IPS DF 19.7 (cell line): ENCODE measurements around the gene IGFBP4.

Experiments used
- DNase-seq: peaks from one replicate; pipeline ENCODE4 v3.0.0-alpha.2; 2013; ENCODE audit warnings: low read depth, low spot score

Gene IGFBP4

DNA sequence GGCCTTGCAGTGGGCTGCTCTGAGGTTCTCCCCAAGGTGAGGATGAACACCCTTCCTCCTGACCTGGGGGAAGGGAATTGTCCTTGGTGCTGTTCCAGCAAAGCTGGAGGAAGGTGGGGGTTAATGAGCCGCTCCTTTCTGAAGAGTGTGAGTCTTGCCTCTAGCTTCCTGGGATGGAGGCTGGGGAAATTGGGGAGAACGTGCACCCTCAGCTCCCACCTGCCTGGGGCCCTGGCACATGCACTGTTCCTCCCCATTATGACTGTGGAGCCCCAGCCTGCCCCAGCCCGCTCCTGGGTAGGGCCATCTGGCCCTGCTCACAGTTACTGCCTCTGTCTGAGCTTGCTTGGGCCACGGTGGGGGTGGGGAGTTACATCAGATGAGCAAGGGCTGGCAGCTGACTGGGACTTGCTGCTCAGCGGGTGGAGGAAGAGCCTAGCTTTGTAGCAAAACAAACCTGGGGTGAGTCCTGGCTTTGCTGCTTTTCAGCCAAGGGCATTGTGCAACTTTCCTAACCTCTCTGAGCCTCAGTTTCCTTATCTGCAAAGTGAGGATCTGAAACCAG, 47.1 kb downstream of the IGFBP4 start:
- no peak for DNase-seq

DNA sequence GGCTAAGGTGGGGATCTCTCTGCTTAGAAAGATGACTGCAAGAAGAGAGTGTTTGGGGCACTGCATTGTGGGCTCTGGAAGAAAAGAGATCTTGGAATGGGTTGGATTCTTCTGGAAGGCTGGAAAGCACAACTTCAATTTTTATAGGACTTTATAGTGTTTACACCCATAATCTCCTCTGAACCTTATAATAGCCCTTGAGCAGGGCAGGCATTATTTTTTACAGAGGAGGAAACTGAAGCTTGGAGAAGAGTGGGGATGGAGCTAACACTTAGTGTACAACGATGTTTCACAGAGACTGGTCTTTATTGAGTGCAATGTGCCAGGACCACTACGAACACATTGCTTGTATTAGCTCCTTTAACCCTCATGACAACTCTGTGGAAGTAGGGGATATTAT, 47.7 kb downstream of the IGFBP4 start:
- no peak for DNase-seq

DNA sequence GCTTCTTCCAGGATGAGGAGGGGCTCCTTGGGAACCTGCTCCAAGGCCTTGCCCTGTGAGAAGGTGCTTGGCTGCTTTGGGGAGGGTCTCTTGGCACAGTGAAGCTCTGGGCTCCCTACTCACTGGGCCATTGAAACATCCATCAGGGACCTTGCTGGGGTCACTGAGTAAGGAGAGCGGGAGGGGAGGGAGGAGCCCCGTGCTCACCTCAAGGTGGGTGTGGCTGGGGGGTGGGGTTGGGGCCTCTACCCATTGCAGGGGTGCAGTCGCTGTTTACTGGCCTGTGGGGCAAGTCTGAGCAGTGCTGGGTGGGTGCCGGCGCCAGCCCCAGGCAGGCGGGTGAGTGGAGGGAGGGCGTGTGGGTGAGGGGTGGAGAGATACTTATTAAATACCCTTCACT, 48.2 kb downstream of the IGFBP4 start:
- no peak for DNase-seq

- DNase-seq, result no peak
These were observed 50.4 kb downstream of the IGFBP4 start for GRCh38 chr17:40493697-40494096.

DNA sequence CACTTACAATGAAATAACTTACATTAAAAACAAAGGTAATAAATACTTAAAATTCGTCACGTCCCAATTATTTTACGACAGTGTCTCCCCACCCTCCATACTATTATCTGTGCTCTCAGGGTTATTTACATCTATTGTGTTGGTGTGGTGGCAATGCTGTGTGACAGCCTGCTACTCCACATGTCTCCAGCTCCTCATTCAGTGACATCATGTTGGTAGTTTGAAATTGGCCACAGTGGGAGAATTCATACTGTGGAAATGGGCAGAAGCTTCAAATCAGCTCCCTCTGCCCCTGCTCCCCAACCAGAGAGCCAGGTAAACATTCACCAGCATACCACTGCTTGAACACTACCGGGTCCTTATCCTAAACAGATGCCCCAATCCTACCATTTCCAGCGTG, 51.9 kb downstream of the IGFBP4 start:
- no peak for DNase-seq

DNA sequence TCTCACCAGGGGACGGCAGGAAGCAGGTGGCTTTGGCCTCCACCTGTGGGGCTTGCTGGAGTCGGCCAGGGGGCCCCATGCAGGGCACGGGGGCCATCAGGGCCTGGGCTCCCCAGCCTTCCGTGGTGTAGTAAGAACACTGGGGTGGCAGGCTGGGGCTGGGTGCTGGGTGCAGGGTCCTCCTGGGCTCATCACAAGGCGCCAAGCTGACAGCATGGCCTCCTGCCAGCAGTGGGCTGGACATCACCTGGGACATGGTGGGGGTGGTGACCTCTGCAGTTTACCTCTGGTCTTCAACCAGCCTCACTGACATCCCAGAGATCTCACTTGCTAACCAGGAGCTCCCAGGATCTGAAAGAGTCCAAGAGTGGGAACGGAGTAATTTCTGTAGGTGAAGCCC, 52.9 kb downstream of the IGFBP4 start:
- DNase-seq, result no peak

DNA sequence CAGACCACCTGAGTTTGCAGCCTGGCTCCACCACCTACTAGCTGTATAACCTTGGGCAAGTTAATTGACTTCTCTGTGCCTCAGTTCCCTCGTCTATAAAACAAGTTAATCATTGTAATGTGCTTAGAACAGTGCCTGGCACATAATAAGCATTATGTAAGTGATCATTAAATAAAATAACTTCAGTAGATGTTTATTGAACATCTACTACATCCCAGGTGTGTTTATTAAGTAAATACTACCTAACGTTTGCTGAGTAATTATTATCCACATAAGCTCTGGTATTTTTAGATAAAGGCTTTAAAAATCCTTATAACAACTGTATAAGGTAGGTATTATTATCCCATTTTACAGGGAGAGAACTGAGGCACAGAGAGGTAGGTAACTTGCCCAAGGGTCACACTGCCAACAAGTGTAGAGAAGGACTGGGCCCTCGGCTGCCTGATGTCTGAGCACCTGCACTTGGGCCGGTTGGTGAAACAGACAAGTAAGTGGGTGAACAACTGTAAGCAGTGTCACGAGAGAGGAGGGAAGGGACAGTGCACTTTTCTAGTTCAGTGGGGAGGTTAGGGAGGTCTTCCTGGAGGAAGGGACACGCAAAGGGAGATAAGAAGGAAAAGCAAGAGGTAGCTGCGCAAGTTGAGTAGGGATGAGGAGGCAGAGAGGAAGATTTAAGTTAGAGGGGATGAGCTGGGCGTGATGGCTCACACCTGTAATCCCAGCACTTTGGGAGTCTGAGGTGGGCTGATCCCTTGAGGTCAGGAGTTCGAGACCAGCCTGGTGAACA, 53.6 kb downstream of the IGFBP4 start:
- no peak for DNase-seq

GRCh38 chr17:40497695-40498094, 54.4 kb downstream of the IGFBP4 start:
- no peak for DNase-seq

DNA sequence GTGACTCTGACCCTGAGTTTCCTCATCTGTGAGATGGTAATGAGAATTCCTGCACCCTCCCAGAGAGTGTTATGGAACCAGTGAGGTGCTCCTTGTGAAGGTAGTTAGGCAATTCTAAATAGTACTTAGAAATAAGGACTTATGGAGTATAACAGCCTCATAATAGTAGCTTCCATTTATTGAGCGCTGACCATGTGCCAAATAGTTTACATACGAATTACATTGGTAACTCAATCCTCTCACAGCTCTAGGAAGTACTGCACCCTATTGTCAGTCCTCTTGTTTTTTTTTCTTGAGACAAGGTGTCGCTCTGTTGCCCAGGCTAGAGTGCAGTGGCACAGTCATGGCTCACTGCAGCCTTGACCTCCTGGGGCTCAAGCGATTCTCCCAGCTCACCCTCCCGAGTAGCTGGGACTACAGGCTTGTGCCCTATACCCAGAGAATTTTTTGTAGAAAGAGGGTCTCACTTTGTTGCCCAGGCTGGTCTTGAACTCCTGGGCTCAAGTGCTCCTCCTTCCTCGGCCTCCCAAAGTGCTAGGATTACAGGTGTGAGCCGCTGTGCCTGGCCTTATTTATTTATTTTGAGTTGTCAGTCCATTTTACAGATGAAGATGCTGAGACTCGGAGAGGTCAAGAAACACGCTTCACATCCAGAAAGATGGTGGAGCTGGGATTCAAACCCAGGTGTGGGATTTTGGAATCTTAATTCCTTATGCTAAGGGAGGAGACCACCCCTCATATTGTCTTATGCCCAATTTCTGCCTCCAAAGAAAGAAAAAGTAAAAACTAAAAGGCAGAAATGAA, 55.2 kb downstream of the IGFBP4 start:
- DNase-seq, result no peak

DNA sequence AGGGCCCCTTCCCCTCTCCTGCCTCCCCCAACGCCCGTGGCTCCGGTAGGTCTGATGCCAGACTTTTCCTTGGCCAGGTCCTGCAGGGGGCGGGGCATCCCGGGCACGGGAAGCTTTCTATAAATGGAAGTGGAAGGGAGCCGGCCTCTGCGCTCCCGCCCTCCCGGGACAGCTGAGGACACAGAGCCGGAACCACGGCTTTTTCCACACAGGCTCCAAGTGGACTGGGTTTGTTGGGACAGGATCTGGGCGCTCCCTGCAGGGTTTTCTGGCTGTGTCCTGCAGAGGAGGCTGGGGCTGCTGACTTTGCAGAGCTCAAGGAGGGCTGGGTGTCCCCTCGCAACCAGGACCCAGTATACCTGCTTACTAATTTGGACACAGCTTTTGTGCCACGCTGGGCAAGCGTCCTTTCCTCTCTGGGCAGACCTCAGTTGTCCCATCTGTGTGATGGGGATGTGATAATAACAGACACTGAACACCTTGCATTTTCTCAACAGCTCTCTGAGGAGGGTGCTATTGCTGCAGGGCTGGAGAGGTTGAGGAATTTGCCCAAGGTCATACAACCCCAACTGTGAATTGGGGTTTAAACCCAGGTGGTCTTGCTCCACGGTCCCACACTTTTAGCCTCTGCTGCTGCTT, 56.4 kb downstream of the IGFBP4 start:
- peak; percentile 45 for DNase-seq

GRCh38 chr17:40500190-40500589, 56.9 kb downstream of the IGFBP4 start:
- no peak for DNase-seq

DNA sequence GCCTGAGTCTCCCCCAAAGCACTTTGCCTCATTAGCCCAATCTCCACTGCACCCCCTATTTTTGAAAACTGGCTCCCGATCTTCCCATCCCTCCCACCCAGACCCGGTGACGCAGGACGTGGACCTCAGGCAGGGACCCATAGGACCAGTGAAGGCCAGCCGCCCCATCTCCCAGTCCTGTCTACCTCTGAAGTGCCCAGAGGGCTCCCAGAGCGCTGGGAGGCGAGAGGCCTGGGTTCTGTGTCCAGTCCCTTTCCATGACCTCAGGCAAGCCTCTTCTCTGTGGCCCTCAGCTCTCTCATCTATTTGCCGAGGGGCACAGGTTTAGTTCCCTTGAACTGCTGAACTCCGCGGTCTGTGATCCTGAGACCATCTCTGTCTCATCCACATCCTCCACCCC, 57.5 kb downstream of the IGFBP4 start:
- no peak for DNase-seq

DNA sequence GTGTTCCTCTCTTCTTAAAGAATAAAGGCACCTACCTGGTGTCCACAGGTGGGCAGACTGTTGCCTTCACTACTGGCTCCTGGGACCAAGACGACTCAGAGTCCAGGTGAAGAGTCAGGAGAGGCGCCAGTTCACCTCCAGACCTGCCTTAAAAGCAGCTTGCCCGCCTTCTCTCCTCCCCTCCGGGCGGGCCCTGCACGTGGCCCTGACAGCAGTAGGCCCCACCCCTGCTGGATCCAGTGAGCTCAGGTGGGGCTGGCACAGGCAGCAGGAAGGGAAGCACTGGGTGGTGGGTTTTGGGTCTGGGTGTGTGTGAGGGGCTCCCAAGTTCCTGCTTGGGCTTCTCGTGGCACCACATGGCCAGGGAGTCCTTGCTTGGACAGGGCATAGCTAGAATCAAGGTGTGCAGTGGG, 58.3 kb downstream of the IGFBP4 start, which contains the start of gene TNS4:
Gene TNS4, minus strand, starts transcription at position 125 of the 413 bp plus-strand sequence. CDS start 5,198 bp downstream, outside the sequence.
- no peak for DNase-seq

GRCh38 chr17:40502716-40503115, 59.5 kb downstream of the IGFBP4 start:
- DNase-seq, result no peak

DNA sequence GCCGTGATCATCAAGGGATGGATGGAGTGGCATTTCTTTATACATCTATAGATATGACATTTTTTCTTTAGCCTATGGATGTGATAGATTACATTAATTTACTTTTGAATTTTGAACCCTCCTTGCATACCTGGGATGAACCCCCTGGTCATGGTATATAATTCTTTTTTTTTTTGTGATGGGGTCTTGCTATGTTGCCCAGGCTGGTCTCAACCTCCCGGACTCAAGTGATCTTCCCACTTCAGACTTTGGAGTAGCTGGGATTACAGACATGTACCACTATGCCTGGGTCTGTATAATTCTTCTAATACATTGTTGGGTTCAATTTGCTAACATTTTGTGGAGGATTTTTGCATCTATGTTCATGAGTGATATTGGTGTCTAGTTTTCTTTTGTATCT, 59.9 kb downstream of the IGFBP4 start:
- no peak for DNase-seq

DNA sequence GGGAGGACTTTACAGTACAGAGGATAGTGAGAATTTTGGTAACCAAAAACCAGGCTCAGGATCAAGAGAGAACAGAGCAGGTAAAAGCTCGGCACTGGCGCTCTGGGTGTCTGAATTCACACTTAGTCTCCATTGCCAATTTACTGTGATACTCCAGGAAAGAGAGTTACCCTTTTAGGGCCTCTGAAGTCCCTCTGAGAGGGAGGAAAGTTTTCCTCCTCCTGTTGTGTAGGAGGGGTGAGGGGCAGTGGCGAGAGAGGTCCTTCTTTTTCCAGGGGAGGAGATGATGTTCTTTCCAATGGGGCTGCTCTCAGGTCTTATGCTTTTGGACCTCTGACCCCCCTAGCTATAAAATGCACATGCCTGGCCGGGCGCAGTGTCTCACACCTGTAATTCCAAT, 63.5 kb downstream of the IGFBP4 start:
- DNase-seq, result no peak
